Activated B cell treated with CpG ODN at 0.5 μM for 24 hours (primary cell): Measurements from ENCODE around the gene NYAP2. TPM values are rescaled to one million over a fixed set of nuclear protein-coding genes. Genes with fewer than 3 reads are reported as not detected.

Experiments
- ATAC-seq: fragments of 200-7000 bp; cut with Tn5 transposase; one replicate; pipeline ENCODE4 v1.10.0; 2021; ENCODE audit warnings: low read depth, mild to moderate bottlenecking, moderate library complexity
- CTCF ChIA-PET: fragments of 350-600 bp; sonication (Branson Sonifier 250); formaldehyde crosslinking; loops from one replicate; lab custom pipeline; 2021; ENCODE audit warnings: antibody characterized with exemption; lab: Charles Lee
- POLR2A ChIA-PET: fragments of 350-600 bp; sonication (Branson Sonifier 250); formaldehyde crosslinking; loops from one replicate; lab custom pipeline; 2021; ENCODE audit warnings: antibody characterized with exemption; lab: Charles Lee
- DNase-seq: peaks from one replicate; pipeline ENCODE4 v3.0.0; 2022
- H3K27ac Mint-ChIP-seq: one replicate; pipeline ENCODE4 v1.8.0; 2020; ENCODE audit warnings: mixed read lengths
- H3K27me3 Mint-ChIP-seq: one replicate; pipeline ENCODE4 v1.8.0; 2021; ENCODE audit warnings: mixed read lengths
- H3K36me3 Mint-ChIP-seq: one replicate; pipeline ENCODE4 v1.8.0; 2021; ENCODE audit warnings: low read depth, mixed read lengths
- H3K4me1 Mint-ChIP-seq: one replicate; pipeline ENCODE4 v1.8.0; 2021; ENCODE audit warnings: mixed read lengths
- H3K4me3 Mint-ChIP-seq: one replicate; pipeline ENCODE4 v1.8.0; 2020; ENCODE audit warnings: mild to moderate bottlenecking, mixed read lengths
- H3K9me3 Mint-ChIP-seq: one replicate; pipeline ENCODE4 v1.8.0; 2020; ENCODE audit warnings: mixed read lengths
- intact Hi-C: fragments of 100-400 bp; cut with micrococcal nuclease; formaldehyde crosslinking; loops from one replicate; pipeline ENCODE4 v1.15.1; 2024
- total RNA-seq: library from RNA; stranded (reverse); gene quantifications from 2 replicates; pipeline ENCODE4 v1.2.3, GENCODE V29; 2022
- TF ChIP-seq, protein P1 (sequence below): fragments of 200-600 bp; IDR thresholded peaks from one replicate; pipeline ENCODE4 v1.8.0; 2022; ENCODE audit warnings: antibody characterized with exemption, mild to moderate bottlenecking

NYAP2 gene
- total RNA-seq = 0.07 TPM in 1 of 2 replicates, not detected in the other

DNA sequence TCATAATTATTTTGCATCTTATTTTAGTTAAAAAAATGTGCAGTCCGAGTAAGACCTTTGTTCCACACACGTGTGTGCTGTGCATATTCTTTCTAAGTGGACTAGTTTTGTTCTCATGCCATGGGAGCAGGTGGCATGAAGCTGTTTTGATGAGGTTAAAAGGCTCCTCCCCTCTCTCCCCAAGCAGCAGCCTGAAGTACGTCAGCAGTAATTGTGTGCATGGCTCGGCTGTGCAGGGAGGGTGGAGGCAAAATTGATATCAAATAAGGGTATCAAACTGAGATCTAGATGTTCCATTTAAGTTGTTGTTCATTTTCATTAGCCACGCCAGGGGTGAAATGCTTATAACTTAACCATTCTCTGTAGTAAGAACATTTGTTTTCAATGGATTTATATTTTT lies at the start of gene NYAP2:
TSS of gene NYAP2 (plus strand) at position 207 of the 400 bp plus-strand sequence. CDS start 9,171 bp downstream, outside the sequence.
- no peaks in the 10 kb centered on the region for H3K4me1 Mint-ChIP-seq
- intact Hi-C loops = no loop called here
- peaks cover 4% of the 10 kb centered on the region for H3K27me3 Mint-ChIP-seq
- TF ChIP-seq, protein P1, sequence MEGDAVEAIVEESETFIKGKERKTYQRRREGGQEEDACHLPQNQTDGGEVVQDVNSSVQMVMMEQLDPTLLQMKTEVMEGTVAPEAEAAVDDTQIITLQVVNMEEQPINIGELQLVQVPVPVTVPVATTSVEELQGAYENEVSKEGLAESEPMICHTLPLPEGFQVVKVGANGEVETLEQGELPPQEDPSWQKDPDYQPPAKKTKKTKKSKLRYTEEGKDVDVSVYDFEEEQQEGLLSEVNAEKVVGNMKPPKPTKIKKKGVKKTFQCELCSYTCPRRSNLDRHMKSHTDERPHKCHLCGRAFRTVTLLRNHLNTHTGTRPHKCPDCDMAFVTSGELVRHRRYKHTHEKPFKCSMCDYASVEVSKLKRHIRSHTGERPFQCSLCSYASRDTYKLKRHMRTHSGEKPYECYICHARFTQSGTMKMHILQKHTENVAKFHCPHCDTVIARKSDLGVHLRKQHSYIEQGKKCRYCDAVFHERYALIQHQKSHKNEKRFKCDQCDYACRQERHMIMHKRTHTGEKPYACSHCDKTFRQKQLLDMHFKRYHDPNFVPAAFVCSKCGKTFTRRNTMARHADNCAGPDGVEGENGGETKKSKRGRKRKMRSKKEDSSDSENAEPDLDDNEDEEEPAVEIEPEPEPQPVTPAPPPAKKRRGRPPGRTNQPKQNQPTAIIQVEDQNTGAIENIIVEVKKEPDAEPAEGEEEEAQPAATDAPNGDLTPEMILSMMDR = no peak
- no peaks in the 10 kb centered on the region for H3K9me3 Mint-ChIP-seq
- ChIA-PET CTCF (no interaction called here), POLR2A (interaction anchor here (0.6 kb wide), 1 partner anchor 503 kb away, joined by 3 read pairs; no protein-coding TSS in a partner anchor)
- no peak within 1 kb of the TSS for H3K4me3 Mint-ChIP-seq
- no peak for DNase-seq
- H3K36me3 Mint-ChIP-seq = no peaks in the 10 kb centered on the region
- no peak within 1 kb of the TSS for H3K27ac Mint-ChIP-seq
- no peak for ATAC-seq

DNA sequence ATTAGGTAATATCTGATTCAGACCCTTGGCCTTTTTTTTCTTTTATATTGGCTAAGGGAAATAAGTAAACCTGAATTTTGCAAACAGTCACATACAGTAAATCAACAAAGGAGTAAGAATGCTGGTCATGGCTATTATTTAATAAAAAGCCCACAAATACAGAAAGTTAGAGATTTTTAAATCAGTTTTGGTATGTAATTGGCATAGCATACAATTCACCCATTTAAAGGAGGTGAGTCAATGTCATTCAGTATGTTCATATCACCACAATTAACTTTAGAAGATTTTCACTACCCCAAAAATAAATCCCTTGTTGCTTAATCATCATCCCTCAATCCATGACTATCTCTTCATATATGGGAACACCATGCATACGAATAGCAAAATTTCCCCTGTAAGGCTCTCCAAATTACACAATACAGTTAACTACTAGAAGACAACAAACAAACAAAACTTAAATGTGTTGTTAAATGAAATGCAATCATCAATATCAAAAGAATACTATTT lies 45.9 kb upstream of the NYAP2 start:
- Mint-ChIP-seq H3K4me1 (no peaks in the 10 kb centered on the region), H3K27me3 (peaks cover 2% of the 10 kb centered on the region), H3K27ac (no peak overlapping the region), H3K4me3 (no peak overlapping the region), H3K36me3 (no peaks in the 10 kb centered on the region), H3K9me3 (no peaks in the 10 kb centered on the region)
- CTCF ChIA-PET = no interaction called here
- no peak for DNase-seq
- POLR2A ChIA-PET = no interaction called here
- TF ChIP-seq, protein P1 = no peak
- no peak for ATAC-seq
- intact Hi-C loops = no loop called here

DNA sequence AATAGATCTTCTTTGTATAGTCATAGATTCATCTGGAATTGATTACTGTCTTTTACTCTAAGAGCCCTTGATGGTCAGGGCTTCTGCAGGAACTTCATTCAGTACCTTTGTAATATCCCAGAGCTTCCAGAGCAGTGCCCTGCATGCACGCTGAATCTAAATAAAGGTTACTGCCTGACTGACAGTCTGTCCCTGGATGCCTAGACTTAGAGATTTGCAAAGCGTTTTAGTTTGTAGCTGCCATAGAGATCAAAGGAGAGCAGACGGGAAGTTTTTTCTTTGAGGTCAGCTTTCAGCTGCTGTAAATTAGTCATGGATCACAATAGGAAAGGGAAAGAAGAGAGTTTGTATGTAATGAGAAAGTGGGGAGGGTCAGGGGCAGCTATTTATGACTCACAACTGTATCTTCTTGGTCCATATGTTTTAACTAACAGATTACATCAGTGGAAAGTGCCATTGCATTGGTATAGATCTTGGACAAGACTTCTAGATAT lies 45.2 kb upstream of the NYAP2 start:
- no peaks in the 10 kb centered on the region for H3K36me3 Mint-ChIP-seq
- no peaks in the 10 kb centered on the region for H3K9me3 Mint-ChIP-seq
- ATAC-seq = no peak
- TF ChIP-seq, protein P1 = no peak
- no peak overlapping the region for H3K27ac Mint-ChIP-seq
- peaks cover 2% of the 10 kb centered on the region for H3K27me3 Mint-ChIP-seq
- H3K4me3 Mint-ChIP-seq = no peak overlapping the region
- no peak for DNase-seq
- POLR2A ChIA-PET = no interaction called here
- CTCF ChIA-PET = no interaction called here
- intact Hi-C loops = no loop called here
- H3K4me1 Mint-ChIP-seq = no peaks in the 10 kb centered on the region

DNA sequence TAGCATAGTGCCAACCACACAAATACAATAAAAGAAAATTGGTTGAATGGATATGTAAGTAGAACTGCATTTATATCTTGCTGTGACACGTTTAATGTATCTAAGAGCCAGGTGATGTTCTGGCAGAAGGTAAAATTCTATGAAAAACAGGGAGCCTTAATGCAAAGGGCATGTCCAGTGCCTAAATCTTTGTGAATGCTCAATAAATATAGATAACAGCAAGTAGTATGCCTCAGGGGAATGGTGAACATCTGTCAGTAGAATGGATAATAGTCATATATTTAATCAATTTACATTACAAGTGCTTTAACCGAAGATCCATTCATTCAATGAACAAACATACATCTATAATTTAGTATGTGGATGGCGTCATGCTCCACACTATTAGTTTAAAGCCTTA lies 43.7 kb upstream of the NYAP2 start:
- no peaks in the 10 kb centered on the region for H3K27me3 Mint-ChIP-seq

DNA sequence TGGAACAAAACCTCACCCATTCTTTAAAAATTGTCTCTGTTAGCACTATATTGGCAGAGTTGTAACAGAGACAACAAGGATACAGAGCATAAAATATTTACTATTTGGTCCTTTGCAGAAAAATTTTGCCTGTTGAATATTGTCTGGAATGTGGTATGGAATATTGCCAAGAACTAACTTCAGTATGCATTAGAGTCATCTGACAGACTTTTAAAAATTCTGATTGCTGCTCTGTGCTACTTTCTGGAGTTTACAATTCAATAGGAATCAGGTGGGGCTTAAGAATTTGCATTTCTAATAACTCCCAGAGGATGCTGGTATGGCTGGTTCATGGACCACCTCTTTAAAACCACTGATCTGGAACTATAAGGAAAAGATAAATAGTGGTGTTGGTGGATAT lies 32.8 kb upstream of the NYAP2 start:
- no peak overlapping the region for H3K27ac Mint-ChIP-seq
- intact Hi-C loops = no loop called here
- no peaks in the 10 kb centered on the region for H3K27me3 Mint-ChIP-seq
- H3K36me3 Mint-ChIP-seq = no peaks in the 10 kb centered on the region
- ATAC-seq (no peak), DNase-seq (no peak)
- TF ChIP-seq, protein P1 = no peak
- no peaks in the 10 kb centered on the region for H3K9me3 Mint-ChIP-seq
- H3K4me1 Mint-ChIP-seq = no peaks in the 10 kb centered on the region
- CTCF ChIA-PET = no interaction called here
- POLR2A ChIA-PET = no interaction called here
- H3K4me3 Mint-ChIP-seq = no peak overlapping the region

More for the DNA sequence above, 43.7 kb upstream of the NYAP2 start:
- Mint-ChIP-seq H3K27ac (no peak overlapping the region), H3K4me1 (no peaks in the 10 kb centered on the region), H3K36me3 (no peaks in the 10 kb centered on the region), H3K4me3 (no peak overlapping the region), H3K9me3 (no peaks in the 10 kb centered on the region)
- TF ChIP-seq, protein P1 = no peak
- ChIA-PET POLR2A (no interaction called here), CTCF (no interaction called here)
- intact Hi-C loops = no loop called here
- ATAC-seq (no peak), DNase-seq (no peak)
